HEK293T (cell line): ENCODE data around the gene STAC2.
A peak's percentile ranks its signal among the peaks of the same experiment; 100 is the strongest.

Source experiments
- CTCF ChIA-PET: fragments of 350-600 bp; formaldehyde crosslinking; extraction: SDS; loops from one replicate; lab custom pipeline; 2021; ENCODE audit warnings: antibody characterized with exemption, inconsistent platforms; lab: Yijun Ruan, JAX
- POLR2A ChIA-PET: fragments of 350-600 bp; formaldehyde crosslinking; extraction: SDS; loops from one replicate; lab custom pipeline; 2020; ENCODE audit warnings: antibody characterized with exemption, inconsistent platforms; lab: Yijun Ruan, JAX
- DNase-seq: peaks from one replicate; pipeline ENCODE4 v3.0.0; 2012; ENCODE audit warnings: mixed read lengths; ENCODE audit errors: extremely low spot score
- ARNT ChIP-seq: fragments of 450-650 bp; IDR thresholded peaks from 2 replicates; pipeline ENCODE4 v1.6.1; 2017; ENCODE audit warnings: mild to moderate bottlenecking
- BHLHE40 ChIP-seq: fragments of 450-650 bp; IDR thresholded peaks from 2 replicates; pipeline ENCODE4 v1.6.1; 2016; ENCODE audit warnings: mild to moderate bottlenecking, moderate library complexity, borderline replicate concordance
- CTBP1 ChIP-seq: fragments of 450-650 bp; IDR thresholded peaks from 2 replicates; pipeline ENCODE4 v1.6.1; 2016; ENCODE audit warnings: borderline replicate concordance
- ELF4 ChIP-seq: fragments of 450-650 bp; IDR thresholded peaks from 2 replicates; pipeline ENCODE4 v1.6.1; 2017; ENCODE audit warnings: antibody characterized with exemption
- FOXA1 ChIP-seq: fragments of 450-650 bp; IDR thresholded peaks from 2 replicates; pipeline ENCODE4 v1.6.1; 2016; ENCODE audit warnings: mild to moderate bottlenecking
- FOXK2 ChIP-seq: fragments of 450-650 bp; IDR thresholded peaks from 2 replicates; pipeline ENCODE4 v1.6.1; 2016; ENCODE audit warnings: mild to moderate bottlenecking
- FOXM1 ChIP-seq: fragments of 450-650 bp; IDR thresholded peaks from 2 replicates; pipeline ENCODE4 v1.6.1; 2017; ENCODE audit warnings: mild to moderate bottlenecking, borderline replicate concordance
- HDGF ChIP-seq: fragments of 450-650 bp; IDR thresholded peaks from 2 replicates; pipeline ENCODE4 v1.6.1; 2017; ENCODE audit warnings: antibody characterized with exemption, borderline replicate concordance
- L3MBTL2 ChIP-seq: fragments of 450-650 bp; conservative IDR thresholded peaks from 2 replicates; pipeline ENCODE4 v1.6.1; 2016; ENCODE audit warnings: mild to moderate bottlenecking
- LEF1 ChIP-seq: fragments of 450-650 bp; IDR thresholded peaks from 2 replicates; pipeline ENCODE4 v1.6.1; 2017; ENCODE audit warnings: mild to moderate bottlenecking, borderline replicate concordance
- NFRKB ChIP-seq: fragments of 450-650 bp; IDR thresholded peaks from 2 replicates; pipeline ENCODE4 v1.6.1; 2016; ENCODE audit warnings: mild to moderate bottlenecking, moderate library complexity
- SP1 ChIP-seq: fragments of 450-650 bp; IDR thresholded peaks from 2 replicates; pipeline ENCODE4 v1.6.1; 2017
- SUZ12 ChIP-seq: fragments of 450-650 bp; IDR thresholded peaks from 2 replicates; pipeline ENCODE4 v1.6.1; 2016; ENCODE audit warnings: mild to moderate bottlenecking
- TARDBP ChIP-seq: fragments of 450-650 bp; IDR thresholded peaks from 2 replicates; pipeline ENCODE4 v1.6.1; 2016
- ZNF384 ChIP-seq: fragments of 450-650 bp; IDR thresholded peaks from 2 replicates; pipeline ENCODE4 v1.6.1; 2016
- TF ChIP-seq, protein P1 (sequence below): fragments of 450-650 bp; IDR thresholded peaks from 2 replicates; pipeline ENCODE4 v1.6.1; 2016

STAC2 gene

DNA sequence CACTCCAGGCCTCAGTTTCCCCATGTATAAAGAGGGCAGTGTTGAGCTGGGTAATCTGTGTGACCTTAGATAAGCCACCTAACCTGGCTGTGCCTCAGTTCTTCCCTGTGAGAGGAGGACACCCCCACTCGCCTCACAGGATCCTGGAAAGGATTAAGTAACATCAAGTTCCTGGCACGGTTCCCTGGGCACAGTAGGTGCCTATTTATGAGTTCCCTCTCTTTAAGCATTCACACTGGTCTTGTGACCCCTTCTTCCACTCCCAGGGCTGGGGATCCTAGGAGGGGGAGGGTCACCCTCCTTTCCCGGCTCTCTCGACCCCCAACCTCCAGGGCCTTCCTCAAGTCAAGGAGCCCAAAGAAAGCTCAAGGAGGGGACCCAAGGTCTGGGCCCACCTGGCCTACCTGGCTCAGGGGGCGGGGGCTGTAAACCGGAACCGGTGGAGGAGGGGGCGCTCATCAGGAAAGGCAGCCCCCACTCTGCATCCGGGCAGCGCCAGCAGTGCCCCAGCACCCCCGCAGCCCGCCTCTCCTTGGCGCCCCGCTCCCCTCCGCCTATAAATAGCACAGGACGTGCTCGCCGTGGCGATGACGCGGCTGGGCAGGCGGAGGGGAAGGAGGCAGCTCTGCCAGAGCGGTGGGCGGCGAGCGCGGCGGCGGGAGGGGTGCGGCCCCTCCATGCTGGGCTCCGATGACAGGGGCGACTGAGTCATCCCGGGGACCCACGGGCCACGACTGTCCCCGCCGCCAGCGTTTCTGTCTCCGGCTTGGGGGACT lies 16.2 kb downstream of the STAC2 start:
- no peak for TF ChIP-seq ELF4
- TF ChIP-seq TARDBP = no peak
- TF ChIP-seq BHLHE40 = no peak
- no peak for TF ChIP-seq L3MBTL2
- TF ChIP-seq FOXK2 = no peak
- no peak for TF ChIP-seq FOXM1
- TF ChIP-seq HDGF = no peak
- no peak for TF ChIP-seq SUZ12
- no peak for TF ChIP-seq CTBP1
- TF ChIP-seq NFRKB = no peak
- TF ChIP-seq ZNF384 = no peak
- TF ChIP-seq SP1 = no peak
- TF ChIP-seq LEF1 = no peak
- TF ChIP-seq, protein P1, sequence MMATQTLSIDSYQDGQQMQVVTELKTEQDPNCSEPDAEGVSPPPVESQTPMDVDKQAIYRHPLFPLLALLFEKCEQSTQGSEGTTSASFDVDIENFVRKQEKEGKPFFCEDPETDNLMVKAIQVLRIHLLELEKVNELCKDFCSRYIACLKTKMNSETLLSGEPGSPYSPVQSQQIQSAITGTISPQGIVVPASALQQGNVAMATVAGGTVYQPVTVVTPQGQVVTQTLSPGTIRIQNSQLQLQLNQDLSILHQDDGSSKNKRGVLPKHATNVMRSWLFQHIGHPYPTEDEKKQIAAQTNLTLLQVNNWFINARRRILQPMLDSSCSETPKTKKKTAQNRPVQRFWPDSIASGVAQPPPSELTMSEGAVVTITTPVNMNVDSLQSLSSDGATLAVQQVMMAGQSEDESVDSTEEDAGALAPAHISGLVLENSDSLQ = no peak
- no peak for TF ChIP-seq ARNT
- no peak for TF ChIP-seq FOXA1
- POLR2A ChIA-PET = interaction anchor here (1.0 to 2.8 kb wide), 3 partner anchors 10 to 192 kb away, joined by 3 to 17 read pairs (median 4); partner anchors contain the start of genes FBXL20 and RPL19
- CTCF ChIA-PET = interaction anchor here (0.5 to 5.0 kb wide), 6 partner anchors 9 to 36 kb away, joined by 3 to 96 read pairs (median 22); partner anchors contain the start of gene RPL19
- no peak for DNase-seq

- ChIA-PET CTCF (interaction anchor here (0.5 to 5.0 kb wide), 6 partner anchors 9 to 36 kb away, joined by 3 to 96 read pairs (median 22); partner anchors contain the start of gene RPL19), POLR2A (interaction anchor here (1.0 to 2.8 kb wide), 3 partner anchors 9 to 192 kb away, joined by 3 to 17 read pairs (median 4); partner anchors contain the start of genes FBXL20 and RPL19)
- TF ChIP-seq ZNF384 (no peak), CTBP1 (no peak), L3MBTL2 (no peak), SP1 (no peak), ELF4 (no peak), SUZ12 (no peak), BHLHE40 (no peak), FOXK2 (no peak), TARDBP (no peak)
- DNase-seq = no peak
Measured at GRCh38 chr17:39208893-39209292, 16.9 kb downstream of the STAC2 start.

- CTCF ChIA-PET = interaction anchor here (0.7 to 5.0 kb wide), 5 partner anchors 8 to 988 kb away, joined by 3 to 96 read pairs (median 40); partner anchors contain the start of gene RPL19
- DNase-seq = no peak
- TF ChIP-seq FOXM1 = no peak
- POLR2A ChIA-PET = interaction anchor here (0.6 to 2.8 kb wide), 2 partner anchors 8 to 36 kb away, joined by 3 to 17 read pairs; partner anchors contain the start of gene RPL19
Measured at GRCh38 chr17:39208136-39208535, 17.6 kb downstream of the STAC2 start.

DNA sequence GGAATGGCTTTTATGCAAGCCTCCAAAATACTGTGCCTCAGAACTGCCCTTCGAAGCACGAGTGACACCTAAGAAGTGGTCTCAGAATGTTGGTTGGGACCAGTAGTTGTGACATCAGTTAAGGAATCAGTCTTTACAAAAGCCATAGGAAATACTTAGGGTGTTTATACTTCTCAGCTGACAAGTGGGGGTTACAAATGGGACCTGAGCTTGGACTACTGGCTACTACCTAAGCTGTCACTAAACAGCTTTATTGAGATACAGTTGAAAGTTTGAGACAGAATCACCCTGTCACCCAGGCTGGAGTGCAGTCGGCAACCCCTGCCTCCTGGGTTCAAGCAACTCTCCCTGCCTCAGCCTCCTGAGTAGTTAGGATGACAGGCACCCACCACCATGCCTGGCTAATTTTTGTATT lies 20.6 kb downstream of the STAC2 start:
- TF ChIP-seq FOXM1 = no peak
- TF ChIP-seq ZNF384 = peak; percentile 44
- TF ChIP-seq FOXA1 = no peak
- ChIA-PET CTCF (interaction anchor here (0.6 to 5.0 kb wide), 4 partner anchors 26 to 153 kb away, joined by 4 to 96 read pairs (median 44); no protein-coding TSS in a partner anchor), POLR2A (interaction anchor here (0.6 to 2.9 kb wide), 8 partner anchors 10 to 44 kb away, joined by 3 to 14 read pairs (median 8); partner anchors contain the start of gene STAC2)
- DNase-seq = no peak

DNA sequence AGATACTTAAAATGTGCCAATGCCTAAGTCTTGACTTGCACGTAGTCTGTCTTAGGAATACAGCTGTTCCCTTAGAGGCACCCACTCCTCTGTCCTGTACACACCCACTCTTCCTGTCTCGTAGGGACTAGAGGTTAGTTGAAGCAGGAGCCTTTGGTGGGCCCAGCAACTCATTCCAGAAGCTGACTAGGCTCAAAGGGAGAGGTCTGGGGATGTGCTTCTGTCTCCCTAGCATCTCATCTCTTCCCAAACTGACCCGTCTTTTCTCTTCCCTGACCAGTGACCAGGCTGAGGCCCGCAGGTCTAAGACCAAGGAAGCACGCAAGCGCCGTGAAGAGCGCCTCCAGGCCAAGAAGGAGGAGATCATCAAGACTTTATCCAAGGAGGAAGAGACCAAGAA lies 21.5 kb downstream of the STAC2 start:
- no peak for DNase-seq
- POLR2A ChIA-PET = interaction anchor here (0.6 to 2.9 kb wide), 6 partner anchors 9 to 51 kb away, joined by 3 to 12 read pairs (median 4); partner anchors contain the start of gene STAC2
- CTCF ChIA-PET = interaction anchor here (0.9 to 2.1 kb wide), 7 partner anchors 10 to 40 kb away, joined by 3 to 8 read pairs (median 3); partner anchors contain the start of gene ARL5C
- TF ChIP-seq CTBP1 = no peak
- TF ChIP-seq ARNT = no peak
- TF ChIP-seq, protein P1 = no peak
- TF ChIP-seq NFRKB = no peak
- no peak for TF ChIP-seq FOXA1
- no peak for TF ChIP-seq SUZ12
- no peak for TF ChIP-seq SP1
- no peak for TF ChIP-seq L3MBTL2

DNA sequence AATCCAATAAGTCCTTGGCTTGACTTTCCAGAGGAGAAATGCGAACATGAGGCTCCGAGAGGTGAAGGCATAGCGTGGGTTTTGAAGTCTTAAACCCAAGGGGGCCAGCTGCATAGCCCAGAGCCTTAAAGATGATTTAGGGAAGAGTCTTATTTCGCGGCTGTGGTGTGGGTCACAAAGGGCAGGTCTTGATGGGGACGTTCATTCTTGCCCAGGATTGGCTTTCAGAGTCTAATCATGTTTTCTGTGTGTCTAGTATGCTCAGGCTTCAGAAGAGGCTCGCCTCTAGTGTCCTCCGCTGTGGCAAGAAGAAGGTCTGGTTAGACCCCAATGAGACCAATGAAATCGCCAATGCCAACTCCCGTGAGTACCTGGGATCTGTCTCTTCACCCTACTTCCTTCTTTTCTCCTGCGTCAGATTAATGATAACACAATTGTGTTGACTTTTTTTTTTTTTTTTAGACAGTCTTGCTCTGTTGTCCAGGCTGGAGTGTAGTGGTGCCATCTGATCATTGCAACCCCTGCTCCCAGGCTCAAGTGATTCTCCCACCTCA lies 24.7 kb downstream of the STAC2 start:
- ChIA-PET POLR2A (interaction anchor here (1.7 to 2.4 kb wide), 3 partner anchors 13 to 200 kb away, joined by 11 to 35 read pairs (median 24); partner anchors contain the start of gene FBXL20), CTCF (no interaction called here)
- TF ChIP-seq SUZ12 = no peak
- TF ChIP-seq CTBP1 = no peak
- no peak for TF ChIP-seq HDGF
- TF ChIP-seq ELF4 = no peak
- no peak for TF ChIP-seq FOXM1
- TF ChIP-seq ARNT = no peak
- TF ChIP-seq, protein P1 = no peak
- TF ChIP-seq ZNF384 = no peak
- TF ChIP-seq TARDBP = no peak
- no peak for TF ChIP-seq FOXA1
- DNase-seq = no peak
